H9 (cell line): Measurements from ENCODE around the gene PER2. TPM values are rescaled to one million over a fixed set of nuclear protein-coding genes. Genes with fewer than 3 reads are reported as not detected.

Source experiments
- DNase-seq: peaks from one replicate; pipeline ENCODE4 v3.0.0-alpha.2; 2017
- H2AFZ ChIP-seq: one replicate; pipeline ENCODE4 v1.6.1; 2013; ENCODE audit warnings: mild to moderate bottlenecking, low read length, control low read depth, moderate library complexity
- H2AK5ac ChIP-seq: 2 replicates; pipeline ENCODE4 v1.6.1; 2013; ENCODE audit warnings: low read length, control low read depth, mixed read lengths; ENCODE audit not compliant: insufficient read length
- H2BK120ac ChIP-seq: one replicate; pipeline ENCODE4 v1.6.1; 2013; ENCODE audit warnings: low read depth, mild to moderate bottlenecking, low read length, control low read depth, inconsistent platforms; ENCODE audit not compliant: poor library complexity, severe bottlenecking
- H2BK12ac ChIP-seq: 2 replicates; pipeline ENCODE4 v1.6.1; 2013; ENCODE audit warnings: low read length, control low read depth, mixed read lengths, low read depth; ENCODE audit not compliant: insufficient read length
- H2BK15ac ChIP-seq: 2 replicates; pipeline ENCODE4 v1.6.1; 2013; ENCODE audit warnings: low read depth, low read length, control low read depth
- H2BK20ac ChIP-seq: one replicate; pipeline ENCODE4 v1.6.1; 2013; ENCODE audit warnings: low read depth, mild to moderate bottlenecking, low read length, control low read depth, inconsistent platforms; ENCODE audit not compliant: poor library complexity, severe bottlenecking
- H2BK5ac ChIP-seq: 2 replicates; pipeline ENCODE4 v1.6.1; 2013; ENCODE audit warnings: low read length, control low read depth, mixed read lengths; ENCODE audit not compliant: insufficient read length
- H3K14ac ChIP-seq: 2 replicates; pipeline ENCODE4 v1.6.1; 2013; ENCODE audit warnings: low read length, control low read depth; ENCODE audit not compliant: insufficient read depth
- H3K18ac ChIP-seq: 2 replicates; pipeline ENCODE4 v1.6.1; 2013; ENCODE audit warnings: low read depth, mild to moderate bottlenecking, mixed read lengths, low read length, control low read depth; ENCODE audit not compliant: insufficient read length
- H3K23ac ChIP-seq: 2 replicates; pipeline ENCODE4 v1.6.1; 2013; ENCODE audit warnings: low read length, control low read depth, mixed read lengths, low read depth; ENCODE audit not compliant: insufficient read length
- H3K23me2 ChIP-seq: 2 replicates; pipeline ENCODE4 v1.6.1; 2013; ENCODE audit warnings: low read depth, mild to moderate bottlenecking, mixed read lengths, low read length, control low read depth; ENCODE audit not compliant: insufficient read length, poor library complexity, severe bottlenecking
- H3K27ac ChIP-seq: 2 replicates; pipeline ENCODE4 v1.5.1; 2013; ENCODE audit warnings: low read length, control low read depth, mixed read lengths, low read depth; ENCODE audit not compliant: insufficient read length
- H3K27me3 ChIP-seq: 2 replicates; pipeline ENCODE4 v1.6.1; 2013; ENCODE audit warnings: low read length, control low read depth, inconsistent platforms; ENCODE audit not compliant: insufficient read depth
- H3K4ac ChIP-seq: 2 replicates; pipeline ENCODE4 v1.6.1; 2013; ENCODE audit warnings: low read depth, mild to moderate bottlenecking, control low read depth, inconsistent platforms, low read length, moderate library complexity
- H3K4me1 ChIP-seq: 2 replicates; pipeline ENCODE4 v1.6.1; 2013; ENCODE audit warnings: low read length, control low read depth, inconsistent platforms; ENCODE audit not compliant: insufficient read depth
- H3K4me2 ChIP-seq: 2 replicates; pipeline ENCODE4 v1.6.1; 2013; ENCODE audit warnings: low read length, control low read depth, mixed read lengths; ENCODE audit not compliant: insufficient read length, insufficient read depth
- H3K56ac ChIP-seq: 2 replicates; pipeline ENCODE4 v1.6.1; 2013; ENCODE audit warnings: low read depth, mild to moderate bottlenecking, mixed read lengths, low read length, control low read depth; ENCODE audit not compliant: insufficient read length
- H3K79me1 ChIP-seq: 2 replicates; pipeline ENCODE4 v1.6.1; 2013; ENCODE audit warnings: low read depth, mild to moderate bottlenecking, moderate library complexity, low read length, control low read depth, inconsistent platforms; ENCODE audit not compliant: insufficient read depth, poor library complexity, severe bottlenecking
- H3K79me2 ChIP-seq: 2 replicates; pipeline ENCODE4 v1.6.1; 2013; ENCODE audit warnings: low read length, control low read depth, inconsistent platforms; ENCODE audit not compliant: insufficient read depth
- H3K9ac ChIP-seq: 2 replicates; pipeline ENCODE4 v1.6.1; 2013; ENCODE audit warnings: low read length, control low read depth, mixed read lengths; ENCODE audit not compliant: insufficient read length; ENCODE audit errors: extremely low read depth
- H3K9me3 ChIP-seq: one replicate; pipeline ENCODE4 v1.6.1; 2013; ENCODE audit warnings: low read depth, low read length, inconsistent platforms; ENCODE audit not compliant: control insufficient read depth
- H3T11ph ChIP-seq: one replicate; pipeline ENCODE4 v1.6.1; 2013; ENCODE audit warnings: mild to moderate bottlenecking, low read length, control low read depth, inconsistent platforms
- H4K20me1 ChIP-seq: one replicate; pipeline ENCODE4 v1.6.1; 2013; ENCODE audit not compliant: control insufficient read depth, insufficient read length, insufficient read depth
- H4K5ac ChIP-seq: 2 replicates; pipeline ENCODE4 v1.6.1; 2013; ENCODE audit warnings: low read depth, mild to moderate bottlenecking, mixed read lengths, low read length, control low read depth; ENCODE audit not compliant: insufficient read length
- H4K8ac ChIP-seq: replicated peaks from 2 replicates; pipeline ENCODE4 v1.6.1; 2013; ENCODE audit warnings: low read length, control low read depth, mixed read lengths, low read depth; ENCODE audit not compliant: insufficient read length
- H4K91ac ChIP-seq: 2 replicates; pipeline ENCODE4 v1.6.1; 2013; ENCODE audit warnings: low read depth, mild to moderate bottlenecking, moderate library complexity, mixed read lengths, low read length, control low read depth; ENCODE audit not compliant: insufficient read length
- H3K27ac Mint-ChIP-seq, 3 experiments: 2 replicates in 2 of 3; 3 replicates in 1 of 3; pipeline ENCODE4 v1.8.0; 2020 to 2021; ENCODE audit warnings: mixed read lengths in 3 of 3, mild to moderate bottlenecking in 1 of 3, moderate library complexity in 1 of 3
- H3K27me3 Mint-ChIP-seq: 2 replicates; pipeline ENCODE4 v1.8.0; 2021; ENCODE audit warnings: low read depth, mild to moderate bottlenecking, moderate library complexity, mixed read lengths
- H3K36me3 Mint-ChIP-seq, 3 experiments: 2 replicates in 2 of 3; 3 replicates in 1 of 3; pipeline ENCODE4 v1.8.0; 2020 to 2021; ENCODE audit warnings: low read depth in 3 of 3, mixed read lengths in 3 of 3; ENCODE audit not compliant: insufficient read depth in 1 of 3
- H3K4me1 Mint-ChIP-seq, 2 experiments: 2 replicates each; pipeline ENCODE4 v1.8.0; 2020; ENCODE audit warnings: mixed read lengths in 2 of 2
- H3K4me3 Mint-ChIP-seq, 2 experiments: 2 replicates in 1 of 2; 3 replicates in 1 of 2; pipeline ENCODE4 v1.8.0; 2020 to 2021; ENCODE audit warnings: mild to moderate bottlenecking in 2 of 2, mixed read lengths in 2 of 2, moderate library complexity in 1 of 2
- H3K9me3 Mint-ChIP-seq, 2 experiments: 2 replicates in 1 of 2; 3 replicates in 1 of 2; pipeline ENCODE4 v1.8.0; 2020; ENCODE audit warnings: mild to moderate bottlenecking in 2 of 2, mixed read lengths in 2 of 2, moderate library complexity in 1 of 2
- WGBS: extraction: QIAGEN DNeasy Blood & Tissue Kit; methylation state at CpG from one replicate; pipeline ENCODE4 v1.1.7; 2013; ENCODE audit warnings: missing lambda C conversion rate, low lambda C conversion rate, mixed read lengths; ENCODE audit not compliant: insufficient read length; ENCODE audit errors: extremely low coverage; 5-methylcytosine and 5-hydroxymethylcytosine counted together
- total RNA-seq: library from RNA; stranded (reverse); gene quantifications from 2 replicates; pipeline ENCODE4 v1.2.1, GENCODE V29; 2021
- TF ChIP-seq, protein P1 (sequence below): fragments of 200-600 bp; sonication (generic); conservative IDR thresholded peaks from 3 replicates; pipeline ENCODE4 v1.8.0; 2021; ENCODE audit warnings: antibody characterized with exemption, mild to moderate bottlenecking

PER2 gene
- total RNA-seq, 1 experiment from 2014 or later = 12.9 TPM

DNA sequence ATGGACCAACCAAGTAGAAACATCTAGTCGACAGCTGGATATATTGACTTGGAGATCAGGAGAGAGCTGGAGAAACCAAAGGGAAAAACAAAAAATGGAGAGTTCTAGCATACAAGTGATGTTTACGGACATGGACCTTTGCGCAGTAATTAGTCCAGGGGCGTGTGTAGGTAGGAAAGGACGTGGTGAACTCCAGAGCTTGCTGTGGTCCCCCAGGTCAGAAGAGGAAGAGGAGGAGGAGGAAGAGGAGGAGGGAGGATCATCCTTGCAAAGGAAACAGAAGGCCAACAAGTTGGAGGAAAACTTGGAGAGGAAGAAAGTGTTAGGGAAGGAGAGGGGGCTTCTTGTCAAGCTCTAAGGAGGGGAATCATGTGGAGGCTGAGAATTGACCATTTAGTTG lies 49.4 kb upstream of the PER2 start:
- Histone ChIP-seq H2AK5ac (no peak overlapping the region), H4K8ac (no peak overlapping the region), H3K23ac (no peak overlapping the region), H2BK20ac (no peak overlapping the region), H3K9me3 (no peaks in the 10 kb centered on the region), H3K18ac (no peak overlapping the region), H4K5ac (no peak overlapping the region), H2BK5ac (no peak overlapping the region), H2BK12ac (no peak overlapping the region), H3K4me2 (no peak overlapping the region), H3K79me1 (no peaks in the 10 kb centered on the region), H3K27ac (no peak overlapping the region), H4K91ac (no peak overlapping the region), H3K9ac (no peak overlapping the region), H4K20me1 (no peaks in the 10 kb centered on the region), H3K56ac (no peak overlapping the region), H2AFZ (no peak overlapping the region), H3K4me1 (no peaks in the 10 kb centered on the region), H2BK120ac (no peak overlapping the region), H3K14ac (no peak overlapping the region), H3T11ph (no peak overlapping the region), H3K27me3 (no peaks in the 10 kb centered on the region), H3K4ac (no peak overlapping the region), H3K79me2 (no peaks in the 10 kb centered on the region), H2BK15ac (no peak overlapping the region), H3K23me2 (no peaks in the 10 kb centered on the region)
- Mint-ChIP-seq H3K27ac (0 out of 7 replicates have a peak overlapping the region, but pooled peaks of 1 of the 3 experiments have one; percentile 4), H3K4me3 (no peak overlapping the region), H3K36me3 (peaks cover 0 to 8% (median 0%) of the 10 kb centered on the region in 3 experiments; a peak in 5 of 7 replicates), H3K27me3 (no peaks in the 10 kb centered on the region), H3K4me1 (peaks cover 0 to 3% of the 10 kb centered on the region in 2 experiments; a peak in 1 of 4 replicates), H3K9me3 (no peaks in the 10 kb centered on the region)
- WGBS = no CpG with 5 or more reads among the region's 5 CpGs
- DNase-seq = no peak
- TF ChIP-seq, protein P1, sequence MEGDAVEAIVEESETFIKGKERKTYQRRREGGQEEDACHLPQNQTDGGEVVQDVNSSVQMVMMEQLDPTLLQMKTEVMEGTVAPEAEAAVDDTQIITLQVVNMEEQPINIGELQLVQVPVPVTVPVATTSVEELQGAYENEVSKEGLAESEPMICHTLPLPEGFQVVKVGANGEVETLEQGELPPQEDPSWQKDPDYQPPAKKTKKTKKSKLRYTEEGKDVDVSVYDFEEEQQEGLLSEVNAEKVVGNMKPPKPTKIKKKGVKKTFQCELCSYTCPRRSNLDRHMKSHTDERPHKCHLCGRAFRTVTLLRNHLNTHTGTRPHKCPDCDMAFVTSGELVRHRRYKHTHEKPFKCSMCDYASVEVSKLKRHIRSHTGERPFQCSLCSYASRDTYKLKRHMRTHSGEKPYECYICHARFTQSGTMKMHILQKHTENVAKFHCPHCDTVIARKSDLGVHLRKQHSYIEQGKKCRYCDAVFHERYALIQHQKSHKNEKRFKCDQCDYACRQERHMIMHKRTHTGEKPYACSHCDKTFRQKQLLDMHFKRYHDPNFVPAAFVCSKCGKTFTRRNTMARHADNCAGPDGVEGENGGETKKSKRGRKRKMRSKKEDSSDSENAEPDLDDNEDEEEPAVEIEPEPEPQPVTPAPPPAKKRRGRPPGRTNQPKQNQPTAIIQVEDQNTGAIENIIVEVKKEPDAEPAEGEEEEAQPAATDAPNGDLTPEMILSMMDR = no peak
